GM12875 (cell line): Measurements from ENCODE around the gene GRK6.

ENCODE experiments used
- H3K4me3 ChIP-seq: one replicate; pipeline ENCODE4 v1.5.1; 2011; ENCODE audit warnings: low read depth, low read length, control low read depth
- CTCF ChIP-seq: IDR thresholded peaks from 2 replicates; pipeline ENCODE4 v1.5.1; 2011; ENCODE audit warnings: low read depth, mild to moderate bottlenecking, control low read depth, inconsistent platforms, low read length, moderate library complexity, borderline replicate concordance; ENCODE audit not compliant: insufficient read depth

The GRK6 gene

GRCh38 chr5:177452688-177453638, 26.5 kb downstream of the GRK6 start:
- TF ChIP-seq CTCF = no peak
- H3K4me3 ChIP-seq = no peak overlapping the region

GRCh38 chr5:177453852-177454396, 27.4 kb downstream of the GRK6 start:
- TF ChIP-seq CTCF = no peak
- peak overlapping the region; percentile 76 for H3K4me3 ChIP-seq

- peak overlapping the region; percentile 76 for H3K4me3 ChIP-seq
- TF ChIP-seq CTCF = peak; percentile 88
Observed at GRCh38 chr5:177454397-177455035, 28.0 kb downstream of the GRK6 start.

GRCh38 chr5:177455036-177455660, 28.7 kb downstream of the GRK6 start:
- peak; percentile 88 for TF ChIP-seq CTCF
- H3K4me3 ChIP-seq = peak overlapping the region; percentile 76

GRCh38 chr5:177455661-177456590, 29.4 kb downstream of the GRK6 start:
- peak; percentile 98 for TF ChIP-seq CTCF
- H3K4me3 ChIP-seq = peak overlapping the region; percentile 76

- no peak for TF ChIP-seq CTCF
- H3K4me3 ChIP-seq = no peak overlapping the region
Observed at GRCh38 chr5:177456591-177456964, 30.1 kb downstream of the GRK6 start.
